ENCODE results near the gene EVA1C. TPM values are rescaled to one million over a fixed set of nuclear protein-coding genes. Genes with fewer than 3 reads are reported as not detected.

Gene EVA1C, protein sequence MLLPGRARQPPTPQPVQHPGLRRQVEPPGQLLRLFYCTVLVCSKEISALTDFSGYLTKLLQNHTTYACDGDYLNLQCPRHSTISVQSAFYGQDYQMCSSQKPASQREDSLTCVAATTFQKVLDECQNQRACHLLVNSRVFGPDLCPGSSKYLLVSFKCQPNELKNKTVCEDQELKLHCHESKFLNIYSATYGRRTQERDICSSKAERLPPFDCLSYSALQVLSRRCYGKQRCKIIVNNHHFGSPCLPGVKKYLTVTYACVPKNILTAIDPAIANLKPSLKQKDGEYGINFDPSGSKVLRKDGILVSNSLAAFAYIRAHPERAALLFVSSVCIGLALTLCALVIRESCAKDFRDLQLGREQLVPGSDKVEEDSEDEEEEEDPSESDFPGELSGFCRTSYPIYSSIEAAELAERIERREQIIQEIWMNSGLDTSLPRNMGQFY
- total RNA-seq: 10 to 100 TPM; 17.1 to 17.2 TPM
- 10 to 100 TPM; 17.2 to 23.9 TPM for polyA plus RNA-seq

- H3K4me3 ChIP-seq (ENCODE audit: low read length in 2 of 2): peak within 1 kb of the TSS; percentile 40 to 83
- H3K27ac Mint-ChIP-seq: peak within 1 kb of the TSS; percentile 95 to 99 (median 97)
- peak; percentile 81 to 87 (median 85) for DNase-seq
- H3K4me3 Mint-ChIP-seq: peak within 1 kb of the TSS; percentile 94 to 98 (median 96)
- H3K27me3 ChIP-seq (ENCODE audit: insufficient read depth, low read length): no peaks in the 10 kb centered on the region
- intact Hi-C loops (cut with micrococcal nuclease): loop anchor here (1.0 to 5.0 kb wide), 7 partner anchors 9 to 360 kb away; partner anchors contain the start of genes CFAP298, MIS18A, PAXBP1 and SYNJ1
- peak within 1 kb of the TSS; percentile 86 for H3K27ac ChIP-seq (ENCODE audit: low read depth, low read length)
- peaks cover 32 to 71% (median 43%) of the 10 kb centered on the region in 4 donors for H3K4me1 Mint-ChIP-seq
- POLR2A ChIA-PET (ENCODE audit: partially characterized antibody): interaction anchor here (0.6 to 5.0 kb wide), 10 partner anchors 10 to 199 kb away, joined by 3 to 92 read pairs (median 8); partner anchors contain the start of genes CFAP298, MIS18A and URB1
- H3K36me3 Mint-ChIP-seq: peaks cover 0 to 14% of the 10 kb centered on the region in 2 donors
- H3K27me3 Mint-ChIP-seq: no peaks in the 10 kb centered on the region
- no peaks in the 10 kb centered on the region for H3K36me3 ChIP-seq (ENCODE audit: insufficient read depth, low read length)
- CTCF ChIA-PET (ENCODE audit: partially characterized antibody): interaction anchor here (0.5 to 5.3 kb wide), 6 partner anchors 10 to 189 kb away, joined by 3 to 22 read pairs (median 8); partner anchors contain the start of gene URB1
- H3K9me3 ChIP-seq (ENCODE audit: control insufficient read depth in 1 of 2, low read length in 2 of 2): no peaks in the 10 kb centered on the region
- no peaks in the 10 kb centered on the region for H3K9me3 Mint-ChIP-seq
- H3K4me1 ChIP-seq (ENCODE audit: insufficient read depth, low read length): peaks cover 34% of the 10 kb centered on the region
Measured at GRCh38 chr21:32412162-32413014, at the start of gene EVA1C. Gene EVA1C, plus strand, starts transcription at chr21:32412706. Its CDS starts 148 bp downstream, at chr21:32412854.

DNA sequence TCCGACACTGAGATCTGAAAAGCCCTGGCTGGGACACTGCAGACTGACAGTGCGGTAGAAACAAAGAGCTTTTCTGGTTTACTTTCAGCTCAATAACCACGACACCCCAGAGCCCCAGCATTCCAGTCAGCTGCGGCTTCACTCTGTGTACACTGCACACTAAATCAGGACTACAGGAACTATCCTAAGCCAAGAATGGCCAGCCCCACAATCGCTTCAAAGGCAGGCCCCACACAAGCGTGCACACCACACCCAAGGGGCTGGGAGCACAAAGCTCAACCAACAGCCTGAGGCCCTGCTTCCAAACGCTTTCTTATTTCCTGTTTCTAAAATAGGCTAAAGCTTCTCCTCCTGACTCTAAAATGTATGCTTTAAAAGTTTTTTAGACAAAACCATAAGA is 48.1 kb upstream of the EVA1C start:
- Mint-ChIP-seq H3K9me3 (peaks cover 0 to 2% (median 0%) of the 10 kb centered on the region in 8 donors), H3K4me1 (peaks cover 0 to 2% (median 0%) of the 10 kb centered on the region in 4 donors), H3K36me3 (peaks cover 79 to 88% of the 10 kb centered on the region in 2 donors), H3K27ac (peak overlapping the region in 2 of 7 donors; percentile 67 to 78), H3K27me3 (no peaks in the 10 kb centered on the region), H3K4me3 (no peak overlapping the region)
- CTCF ChIA-PET (ENCODE audit: partially characterized antibody): interaction anchor here (0.6 to 3.7 kb wide), 3 partner anchors 31 to 237 kb away, joined by 3 to 14 read pairs (median 3); no protein-coding TSS in a partner anchor
- Histone ChIP-seq H3K4me3 (ENCODE audit: low read length in 2 of 2) (no peak overlapping the region), H3K27me3 (ENCODE audit: insufficient read depth, low read length) (no peaks in the 10 kb centered on the region), H3K36me3 (ENCODE audit: insufficient read depth, low read length) (peaks cover 76% of the 10 kb centered on the region), H3K9me3 (ENCODE audit: control insufficient read depth in 1 of 2, low read length in 2 of 2) (no peaks in the 10 kb centered on the region), H3K4me1 (ENCODE audit: insufficient read depth, low read length) (no peaks in the 10 kb centered on the region), H3K27ac (ENCODE audit: low read depth, low read length) (no peak overlapping the region)
- no peak for DNase-seq
- POLR2A ChIA-PET (ENCODE audit: partially characterized antibody): no interaction called here
- intact Hi-C loops (cut with micrococcal nuclease): no loop called here

GRCh38 chr21:32364796-32365195 is 47.7 kb upstream of the EVA1C start:
- H3K9me3 ChIP-seq (ENCODE audit: control insufficient read depth in 1 of 2, low read length in 2 of 2): no peaks in the 10 kb centered on the region
- Mint-ChIP-seq H3K4me3 (no peak overlapping the region), H3K36me3 (peaks cover 78 to 88% of the 10 kb centered on the region in 2 donors), H3K9me3 (peaks cover 0 to 2% (median 0%) of the 10 kb centered on the region in 8 donors), H3K4me1 (peaks cover 0 to 2% (median 0%) of the 10 kb centered on the region in 4 donors), H3K27ac (peak overlapping the region in 3 of 7 donors; percentile 8 to 78 (median 67)), H3K27me3 (no peaks in the 10 kb centered on the region)
- H3K4me1 ChIP-seq (ENCODE audit: insufficient read depth, low read length): no peaks in the 10 kb centered on the region
- intact Hi-C loops (cut with micrococcal nuclease): no loop called here
- ChIA-PET POLR2A (ENCODE audit: partially characterized antibody) (no interaction called here), CTCF (ENCODE audit: partially characterized antibody) (interaction anchor here (1.0 to 3.7 kb wide), 2 partner anchors 31 to 237 kb away, joined by 3 to 14 read pairs; no protein-coding TSS in a partner anchor)
- H3K27me3 ChIP-seq (ENCODE audit: insufficient read depth, low read length): no peaks in the 10 kb centered on the region
- H3K27ac ChIP-seq (ENCODE audit: low read depth, low read length): no peak overlapping the region
- DNase-seq: no peak
- H3K36me3 ChIP-seq (ENCODE audit: insufficient read depth, low read length): peaks cover 72% of the 10 kb centered on the region
- no peak overlapping the region for H3K4me3 ChIP-seq (ENCODE audit: low read length in 2 of 2)

DNA sequence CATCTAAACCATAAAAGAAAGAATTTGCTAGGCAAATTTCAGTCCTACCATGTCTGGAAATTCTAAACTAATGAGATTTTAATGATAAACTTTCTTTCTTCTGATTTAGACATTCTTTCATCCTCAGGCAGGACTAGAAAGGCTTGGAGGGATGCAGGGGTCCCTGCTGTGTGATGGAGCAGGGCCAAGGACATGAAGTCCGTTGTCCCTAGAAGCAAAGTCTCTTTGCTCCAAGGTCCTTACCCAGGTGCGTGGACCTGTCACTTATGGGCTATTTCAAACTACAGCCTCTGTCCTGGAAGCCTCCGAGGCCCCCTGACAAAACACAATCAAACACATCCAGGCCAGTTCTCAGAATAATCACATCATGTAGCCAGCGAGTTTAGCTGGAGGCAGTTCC is 46.3 kb upstream of the EVA1C start:
- no peaks in the 10 kb centered on the region for H3K4me1 ChIP-seq (ENCODE audit: insufficient read depth, low read length)
- no peaks in the 10 kb centered on the region for H3K9me3 ChIP-seq (ENCODE audit: control insufficient read depth in 1 of 2, low read length in 2 of 2)
- no peaks in the 10 kb centered on the region for H3K27me3 ChIP-seq (ENCODE audit: insufficient read depth, low read length)
- Mint-ChIP-seq H3K27ac (no peak overlapping the region), H3K4me3 (no peak overlapping the region), H3K4me1 (peaks cover 0 to 2% (median 0%) of the 10 kb centered on the region in 4 donors), H3K9me3 (peaks cover 0 to 2% (median 0%) of the 10 kb centered on the region in 8 donors), H3K27me3 (no peaks in the 10 kb centered on the region), H3K36me3 (peaks cover 70 to 83% of the 10 kb centered on the region in 2 donors)
- intact Hi-C loops (cut with micrococcal nuclease): no loop called here
- POLR2A ChIA-PET (ENCODE audit: partially characterized antibody): no interaction called here
- H3K4me3 ChIP-seq (ENCODE audit: low read length in 2 of 2): no peak overlapping the region
- CTCF ChIA-PET (ENCODE audit: partially characterized antibody): no interaction called here
- DNase-seq: no peak
- peaks cover 67% of the 10 kb centered on the region for H3K36me3 ChIP-seq (ENCODE audit: insufficient read depth, low read length)
- no peak overlapping the region for H3K27ac ChIP-seq (ENCODE audit: low read depth, low read length)

- no peak for DNase-seq
- POLR2A ChIA-PET (ENCODE audit: partially characterized antibody): no interaction called here
- Mint-ChIP-seq H3K27ac (peak overlapping the region in 1 of 7 donors; percentile 41), H3K27me3 (no peaks in the 10 kb centered on the region), H3K4me1 (peaks cover 0 to 2% (median 0%) of the 10 kb centered on the region in 4 donors), H3K36me3 (peaks cover 68 to 83% of the 10 kb centered on the region in 2 donors), H3K4me3 (no peak overlapping the region), H3K9me3 (no peaks in the 10 kb centered on the region)
- CTCF ChIA-PET (ENCODE audit: partially characterized antibody): interaction anchor here (1.0 kb wide), 1 partner anchor 234 kb away, joined by 3 read pairs; no protein-coding TSS in a partner anchor
- Histone ChIP-seq H3K27ac (ENCODE audit: low read depth, low read length) (no peak overlapping the region), H3K4me3 (ENCODE audit: low read length in 2 of 2) (no peak overlapping the region), H3K9me3 (ENCODE audit: control insufficient read depth in 1 of 2, low read length in 2 of 2) (no peaks in the 10 kb centered on the region), H3K4me1 (ENCODE audit: insufficient read depth, low read length) (no peaks in the 10 kb centered on the region), H3K36me3 (ENCODE audit: insufficient read depth, low read length) (peaks cover 68% of the 10 kb centered on the region), H3K27me3 (ENCODE audit: insufficient read depth, low read length) (no peaks in the 10 kb centered on the region)
- intact Hi-C loops (cut with micrococcal nuclease): no loop called here
Measured at GRCh38 chr21:32367158-32367557, 45.3 kb upstream of the EVA1C start.

DNA sequence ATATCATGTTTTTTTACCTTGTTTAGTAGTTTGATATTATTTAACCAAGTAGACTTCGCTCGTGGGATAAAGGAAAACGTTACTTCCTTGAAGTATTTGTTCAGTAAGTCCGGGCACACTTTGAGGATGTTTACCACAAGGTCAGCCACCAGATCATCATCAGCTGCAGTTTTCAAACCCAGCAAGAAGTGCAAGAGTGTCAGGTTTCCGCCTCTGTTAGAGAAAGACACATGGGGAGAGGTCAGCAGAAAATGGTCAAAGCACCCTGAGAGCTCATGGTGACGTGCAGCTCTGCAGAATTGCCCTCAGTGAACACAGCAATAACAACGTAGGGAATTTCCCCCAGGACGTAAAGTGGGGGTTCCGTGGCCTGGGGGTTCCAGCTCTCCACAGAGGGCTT is 44.1 kb upstream of the EVA1C start:
- Mint-ChIP-seq H3K9me3 (no peaks in the 10 kb centered on the region), H3K4me1 (peaks cover 0 to 2% (median 0%) of the 10 kb centered on the region in 4 donors), H3K4me3 (no peak overlapping the region), H3K27me3 (no peaks in the 10 kb centered on the region), H3K27ac (no peak overlapping the region), H3K36me3 (peaks cover 71 to 80% of the 10 kb centered on the region in 2 donors)
- ChIA-PET POLR2A (ENCODE audit: partially characterized antibody) (no interaction called here), CTCF (ENCODE audit: partially characterized antibody) (interaction anchor here (1.0 kb wide), 1 partner anchor 232 kb away, joined by 3 read pairs; no protein-coding TSS in a partner anchor)
- no peak overlapping the region for H3K4me3 ChIP-seq (ENCODE audit: low read length in 2 of 2)
- H3K4me1 ChIP-seq (ENCODE audit: insufficient read depth, low read length): no peaks in the 10 kb centered on the region
- DNase-seq: no peak
- no peaks in the 10 kb centered on the region for H3K9me3 ChIP-seq (ENCODE audit: control insufficient read depth in 1 of 2, low read length in 2 of 2)
- H3K36me3 ChIP-seq (ENCODE audit: insufficient read depth, low read length): peaks cover 69% of the 10 kb centered on the region
- intact Hi-C loops (cut with micrococcal nuclease): no loop called here
- no peaks in the 10 kb centered on the region for H3K27me3 ChIP-seq (ENCODE audit: insufficient read depth, low read length)
- no peak overlapping the region for H3K27ac ChIP-seq (ENCODE audit: low read depth, low read length)

All from CD4-positive, alpha-beta memory T cell (primary cell).